ENCODE data around the gene PEX7.

DNA sequence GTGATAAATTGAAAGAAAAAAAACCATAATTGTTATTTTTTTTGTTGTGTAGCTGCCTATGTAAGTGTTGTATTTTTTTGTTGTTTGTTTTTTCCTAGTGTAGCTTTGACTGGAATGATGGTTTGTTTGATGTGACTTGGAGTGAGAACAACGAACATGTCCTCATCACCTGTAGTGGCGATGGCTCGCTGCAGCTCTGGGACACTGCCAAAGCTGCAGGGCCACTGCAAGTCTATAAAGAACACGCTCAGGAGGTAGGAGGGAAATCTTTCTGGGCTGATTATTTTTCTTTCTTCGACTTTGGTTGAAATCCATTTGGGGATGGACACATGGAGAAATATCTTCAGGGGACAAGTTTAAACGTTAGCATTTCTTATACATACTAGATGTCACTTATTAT is 3.8 kb downstream of the PEX7 start:
- TF ChIP-seq POLR2AphosphoS5 (IDR thresholded peaks at IDR 0.05; ENCODE audit: low read depth) (no peak), EZH2 (IDR thresholded peaks at IDR 0.05; ENCODE audit: low read depth, unreplicated experiment) (no peak), JUNB (IDR thresholded peaks at IDR 0.05; ENCODE audit: unreplicated experiment) (no peak)
- TF ChIP-seq, protein P1, sequence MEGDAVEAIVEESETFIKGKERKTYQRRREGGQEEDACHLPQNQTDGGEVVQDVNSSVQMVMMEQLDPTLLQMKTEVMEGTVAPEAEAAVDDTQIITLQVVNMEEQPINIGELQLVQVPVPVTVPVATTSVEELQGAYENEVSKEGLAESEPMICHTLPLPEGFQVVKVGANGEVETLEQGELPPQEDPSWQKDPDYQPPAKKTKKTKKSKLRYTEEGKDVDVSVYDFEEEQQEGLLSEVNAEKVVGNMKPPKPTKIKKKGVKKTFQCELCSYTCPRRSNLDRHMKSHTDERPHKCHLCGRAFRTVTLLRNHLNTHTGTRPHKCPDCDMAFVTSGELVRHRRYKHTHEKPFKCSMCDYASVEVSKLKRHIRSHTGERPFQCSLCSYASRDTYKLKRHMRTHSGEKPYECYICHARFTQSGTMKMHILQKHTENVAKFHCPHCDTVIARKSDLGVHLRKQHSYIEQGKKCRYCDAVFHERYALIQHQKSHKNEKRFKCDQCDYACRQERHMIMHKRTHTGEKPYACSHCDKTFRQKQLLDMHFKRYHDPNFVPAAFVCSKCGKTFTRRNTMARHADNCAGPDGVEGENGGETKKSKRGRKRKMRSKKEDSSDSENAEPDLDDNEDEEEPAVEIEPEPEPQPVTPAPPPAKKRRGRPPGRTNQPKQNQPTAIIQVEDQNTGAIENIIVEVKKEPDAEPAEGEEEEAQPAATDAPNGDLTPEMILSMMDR (conservative IDR thresholded peaks at IDR 0.05; ENCODE audit: low read depth in 2 of 2), result no peak
